HEK293 (cell line): ENCODE data around the gene E4F1.

Experiments used
- BCL11B ChIP-seq: fragments of 450-650 bp; formaldehyde crosslinking; IDR thresholded peaks from 2 replicates; pipeline ENCODE4 v1.5.1; 2016; ENCODE audit warnings: low read depth, missing biosample characterization, missing genetic modification characterization
- EGR2 ChIP-seq: fragments of 450-650 bp; formaldehyde crosslinking; IDR thresholded peaks from 2 replicates; pipeline ENCODE4 v1.5.1; 2016; ENCODE audit warnings: low read depth, missing biosample characterization, missing genetic modification characterization
- KLF1 ChIP-seq: fragments of 450-650 bp; formaldehyde crosslinking; IDR thresholded peaks from 2 replicates; pipeline ENCODE4 v1.5.1; 2016; ENCODE audit warnings: missing biosample characterization, missing genetic modification characterization
- MYNN ChIP-seq: fragments of 450-650 bp; formaldehyde crosslinking; IDR thresholded peaks from 2 replicates; pipeline ENCODE4 v1.5.1; 2016; ENCODE audit warnings: missing biosample characterization, missing genetic modification characterization, borderline replicate concordance
- ZEB2 ChIP-seq: fragments of 450-650 bp; formaldehyde crosslinking; IDR thresholded peaks from 2 replicates; pipeline ENCODE4 v1.5.1; 2016; ENCODE audit warnings: missing biosample characterization, missing genetic modification characterization
- ZNF140 ChIP-seq: fragments of 450-650 bp; formaldehyde crosslinking; IDR thresholded peaks from 2 replicates; pipeline ENCODE4 v1.5.1; 2016; ENCODE audit warnings: missing biosample characterization, missing genetic modification characterization
- ZNF362 ChIP-seq: fragments of 450-650 bp; formaldehyde crosslinking; IDR thresholded peaks from 2 replicates; pipeline ENCODE4 v1.5.1; 2016; ENCODE audit warnings: missing biosample characterization, missing genetic modification characterization
- ZNF621 ChIP-seq: fragments of 450-650 bp; formaldehyde crosslinking; IDR thresholded peaks from 2 replicates; pipeline ENCODE4 v1.5.1; 2017; ENCODE audit warnings: missing biosample characterization, missing genetic modification characterization
- ZNF624 ChIP-seq: fragments of 450-650 bp; formaldehyde crosslinking; IDR thresholded peaks from 2 replicates; pipeline ENCODE4 v1.5.1; 2017; ENCODE audit warnings: missing biosample characterization, missing genetic modification characterization
- ZNF670 ChIP-seq: fragments of 450-650 bp; formaldehyde crosslinking; IDR thresholded peaks from 2 replicates; pipeline ENCODE4 v1.5.1; 2016; ENCODE audit warnings: missing biosample characterization, missing genetic modification characterization, low read depth
- ZNF747 ChIP-seq: fragments of 450-650 bp; formaldehyde crosslinking; IDR thresholded peaks from 2 replicates; pipeline ENCODE4 v1.5.1; 2016; ENCODE audit warnings: missing biosample characterization, missing genetic modification characterization
- ZSCAN30 ChIP-seq: fragments of 450-650 bp; IDR thresholded peaks from 2 replicates; pipeline ENCODE4 v1.5.1; 2018; ENCODE audit warnings: missing biosample characterization, mild to moderate bottlenecking, missing genetic modification characterization, moderate library complexity
- ZXDB ChIP-seq: fragments of 450-650 bp; formaldehyde crosslinking; IDR thresholded peaks from 2 replicates; pipeline ENCODE4 v1.5.1; 2016; ENCODE audit warnings: missing biosample characterization, missing genetic modification characterization
- TF ChIP-seq, protein P1 (sequence below): fragments of 450-650 bp; formaldehyde crosslinking; IDR thresholded peaks from 2 replicates; pipeline ENCODE4 v1.5.1; 2016; ENCODE audit warnings: missing biosample characterization, missing genetic modification characterization

DNA sequence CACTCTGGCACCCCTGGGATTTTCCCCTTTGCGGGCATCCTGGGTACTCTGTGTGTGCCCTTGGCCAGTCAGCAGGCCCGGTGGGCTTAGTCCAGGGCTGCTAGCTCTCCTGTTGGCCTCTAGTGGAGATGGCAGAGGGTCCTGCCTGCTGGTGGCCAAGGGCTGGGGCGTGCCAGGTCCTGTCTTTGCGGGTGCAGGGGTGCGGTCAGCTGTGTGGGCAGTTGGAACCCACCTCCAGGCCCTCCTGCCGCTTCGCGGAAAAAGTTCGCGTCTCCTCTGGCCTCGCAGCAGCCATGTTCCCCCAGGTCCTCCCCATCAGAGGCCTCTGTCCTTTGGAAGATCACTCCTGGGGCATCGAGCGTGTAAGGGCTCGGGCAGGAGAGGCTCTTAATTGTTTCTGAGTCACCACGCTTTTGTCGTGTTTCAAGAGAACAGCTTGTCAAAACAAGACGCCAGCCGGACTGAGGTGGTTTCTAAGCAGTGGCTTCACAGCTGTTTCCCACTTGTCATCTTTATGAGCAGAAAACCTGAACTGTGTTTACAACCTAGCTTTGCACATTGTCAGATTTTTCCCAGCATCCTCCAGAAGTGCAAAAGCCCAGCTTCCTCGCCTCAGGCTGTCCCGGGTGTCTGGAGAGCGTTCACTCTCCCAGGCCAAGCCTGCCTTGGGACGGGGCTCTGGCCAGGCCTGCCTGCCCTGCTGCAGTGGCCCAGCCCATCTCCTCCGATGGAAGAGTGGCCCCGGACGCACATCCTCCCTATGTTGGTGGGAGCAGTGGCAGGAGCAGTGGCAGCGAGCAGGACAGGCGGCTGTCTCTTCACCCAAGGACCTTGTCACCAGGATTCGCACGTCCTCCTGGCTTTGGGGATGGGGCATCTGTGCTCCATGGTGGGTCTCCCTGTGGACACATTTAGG, 7.9 kb downstream of the E4F1 start:
- TF ChIP-seq ZSCAN30 (tag by site-specific recombination) (no peak), KLF1 (tag by site-specific recombination) (no peak), BCL11B (tag by site-specific recombination) (no peak), ZNF747 (tag by site-specific recombination) (no peak), ZEB2 (tag by site-specific recombination) (0 out of 2 replicates have a peak, but pooled peaks have one; percentile 37), ZNF362 (tag by site-specific recombination) (no peak), ZNF670 (tag by site-specific recombination) (no peak), MYNN (tag by site-specific recombination) (peak; percentile 78), EGR2 (tag by site-specific recombination) (no peak), ZXDB (tag by site-specific recombination) (no peak), ZNF624 (tag by site-specific recombination) (no peak), ZNF140 (tag by site-specific recombination) (no peak), ZNF621 (no peak)
- TF ChIP-seq, protein P1, sequence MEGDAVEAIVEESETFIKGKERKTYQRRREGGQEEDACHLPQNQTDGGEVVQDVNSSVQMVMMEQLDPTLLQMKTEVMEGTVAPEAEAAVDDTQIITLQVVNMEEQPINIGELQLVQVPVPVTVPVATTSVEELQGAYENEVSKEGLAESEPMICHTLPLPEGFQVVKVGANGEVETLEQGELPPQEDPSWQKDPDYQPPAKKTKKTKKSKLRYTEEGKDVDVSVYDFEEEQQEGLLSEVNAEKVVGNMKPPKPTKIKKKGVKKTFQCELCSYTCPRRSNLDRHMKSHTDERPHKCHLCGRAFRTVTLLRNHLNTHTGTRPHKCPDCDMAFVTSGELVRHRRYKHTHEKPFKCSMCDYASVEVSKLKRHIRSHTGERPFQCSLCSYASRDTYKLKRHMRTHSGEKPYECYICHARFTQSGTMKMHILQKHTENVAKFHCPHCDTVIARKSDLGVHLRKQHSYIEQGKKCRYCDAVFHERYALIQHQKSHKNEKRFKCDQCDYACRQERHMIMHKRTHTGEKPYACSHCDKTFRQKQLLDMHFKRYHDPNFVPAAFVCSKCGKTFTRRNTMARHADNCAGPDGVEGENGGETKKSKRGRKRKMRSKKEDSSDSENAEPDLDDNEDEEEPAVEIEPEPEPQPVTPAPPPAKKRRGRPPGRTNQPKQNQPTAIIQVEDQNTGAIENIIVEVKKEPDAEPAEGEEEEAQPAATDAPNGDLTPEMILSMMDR: no peak
